NCI-H510A treated with DMSO at 0.1 percent for 48 hours (cell line): ENCODE measurements around the gene WDR59.

Experiments
- DNase-seq: peaks from one replicate; lab custom pipeline; 2025; lab: John Stamatoyannopoulos, UW

WDR59 gene

GRCh38 chr16:74903901-74904678 lies 80.8 kb downstream of the WDR59 start:
- DNase-seq, result no peak

- DNase-seq, result no peak
Measured at GRCh38 chr16:74903120-74903519, 81.8 kb downstream of the WDR59 start.

DNA sequence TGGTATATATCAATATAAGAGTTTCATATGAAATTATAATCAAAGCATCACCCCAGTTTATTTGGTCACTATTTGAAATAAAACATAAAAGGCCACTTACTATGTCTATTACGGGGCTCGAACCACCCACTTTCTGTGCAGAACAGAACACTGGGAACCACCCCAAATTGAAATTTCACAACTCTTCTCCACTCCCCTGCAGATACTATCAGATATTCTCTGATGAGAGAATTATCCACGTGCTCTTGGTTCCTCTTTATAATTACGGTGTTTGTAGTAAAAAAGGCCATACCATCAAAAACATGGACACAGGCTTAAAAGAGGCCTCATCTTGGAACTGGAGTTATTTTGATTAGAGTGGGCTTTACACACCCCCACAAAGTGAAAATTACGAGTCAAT lies 82.8 kb downstream of the WDR59 start:
- no peak for DNase-seq

GRCh38 chr16:74901606-74902005 lies 83.3 kb downstream of the WDR59 start:
- DNase-seq, result no peak

DNA sequence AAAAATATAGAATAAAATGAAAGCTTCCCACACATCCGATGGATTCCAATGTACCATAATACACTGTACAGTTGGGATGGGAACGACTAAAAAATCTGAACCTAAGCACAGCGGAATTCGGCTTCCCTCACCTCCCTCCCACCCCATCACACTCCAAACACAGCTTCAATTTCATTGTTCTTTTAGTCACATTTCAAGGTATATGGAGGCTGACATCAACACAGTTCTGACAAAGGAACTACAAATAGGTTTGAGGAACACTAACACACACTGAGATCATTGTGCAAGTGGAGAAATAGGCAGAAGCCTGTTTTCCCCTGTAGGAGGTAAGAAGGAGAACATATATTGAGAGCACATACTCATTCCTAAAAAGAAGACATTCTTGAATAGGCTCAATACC lies 85.1 kb downstream of the WDR59 start:
- no peak for DNase-seq

DNA sequence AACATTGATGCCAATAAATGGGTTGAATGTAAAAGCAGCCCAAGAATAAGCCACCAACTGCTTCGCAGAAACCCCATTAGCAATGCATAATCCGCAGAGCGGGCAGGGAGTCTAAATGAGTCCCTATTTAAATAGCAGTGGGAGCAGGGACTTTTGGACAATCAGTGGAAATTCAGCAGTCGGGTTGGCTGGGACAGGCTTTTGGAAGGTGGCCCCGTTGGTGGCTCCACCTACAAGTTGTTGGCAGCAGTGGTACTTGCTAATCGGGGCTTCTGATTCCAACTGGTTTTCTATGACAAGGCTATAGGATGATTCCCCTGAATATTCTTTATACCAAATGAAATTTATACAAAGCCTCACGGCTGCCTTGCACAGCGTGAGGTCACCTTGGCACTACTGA lies 86.3 kb downstream of the WDR59 start:
- DNase-seq, result no peak

GRCh38 chr16:74896389-74897370 lies 88.2 kb downstream of the WDR59 start:
- no peak for DNase-seq

DNA sequence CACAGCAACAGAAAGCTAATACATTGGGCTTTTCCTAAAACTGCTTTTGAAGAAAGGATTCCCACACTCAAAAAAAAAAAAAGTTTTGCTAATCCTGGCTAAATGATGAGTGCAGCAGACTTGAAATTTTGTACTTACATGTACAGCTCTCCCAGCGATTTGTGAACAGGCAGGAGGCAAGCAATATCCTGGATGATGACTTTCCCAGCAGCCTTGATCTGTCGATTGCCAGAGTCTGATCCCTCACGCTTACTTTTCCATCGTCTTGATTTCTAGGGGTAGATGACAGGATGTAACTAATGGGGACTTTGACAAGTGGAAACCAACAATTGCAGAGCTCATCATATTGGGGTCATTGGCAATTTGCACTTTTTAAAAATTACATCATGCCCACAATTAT lies 91.4 kb downstream of the WDR59 start:
- no peak for DNase-seq

DNA sequence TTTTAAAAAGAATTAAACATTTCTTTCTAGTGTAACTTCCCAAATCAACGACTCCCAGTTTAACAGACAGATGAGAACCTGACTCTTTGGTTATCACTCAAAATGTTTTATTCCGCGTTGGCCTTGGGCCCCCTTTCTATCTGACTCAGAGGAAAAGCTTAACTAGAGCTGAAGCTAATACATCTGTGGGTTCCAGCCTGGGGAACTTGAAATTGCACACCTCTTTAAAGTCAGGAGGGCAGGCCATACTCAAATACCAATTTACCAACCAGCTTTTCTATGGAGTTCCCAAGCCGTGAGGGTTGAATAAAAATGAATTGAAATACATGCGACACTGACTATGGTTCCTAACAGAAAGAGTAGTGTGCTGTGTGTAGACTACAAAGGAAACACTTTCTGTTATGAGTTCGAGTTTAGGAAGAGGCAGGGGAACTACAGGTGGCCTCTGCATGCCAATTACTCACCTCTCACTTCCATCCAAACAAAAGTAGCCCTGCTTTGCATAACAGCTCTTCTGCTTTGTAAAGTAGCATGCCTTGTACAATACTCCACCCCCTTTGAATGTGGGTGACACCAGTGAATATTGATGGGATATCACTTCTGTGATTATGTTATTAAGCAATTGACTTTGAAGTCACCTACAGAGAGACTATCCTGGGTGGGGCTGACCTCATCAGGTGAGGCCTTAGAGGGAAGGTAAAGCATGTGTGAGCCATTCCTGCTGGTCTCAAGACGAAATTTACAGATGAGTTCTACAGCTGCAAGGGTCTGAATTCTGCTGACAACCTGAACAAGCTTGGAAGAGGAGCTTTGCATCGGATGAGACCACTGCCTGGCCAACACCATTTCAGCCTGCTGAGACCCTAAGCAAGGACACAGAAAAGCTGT lies 92.1 kb downstream of the WDR59 start:
- DNase-seq, result no peak

DNA sequence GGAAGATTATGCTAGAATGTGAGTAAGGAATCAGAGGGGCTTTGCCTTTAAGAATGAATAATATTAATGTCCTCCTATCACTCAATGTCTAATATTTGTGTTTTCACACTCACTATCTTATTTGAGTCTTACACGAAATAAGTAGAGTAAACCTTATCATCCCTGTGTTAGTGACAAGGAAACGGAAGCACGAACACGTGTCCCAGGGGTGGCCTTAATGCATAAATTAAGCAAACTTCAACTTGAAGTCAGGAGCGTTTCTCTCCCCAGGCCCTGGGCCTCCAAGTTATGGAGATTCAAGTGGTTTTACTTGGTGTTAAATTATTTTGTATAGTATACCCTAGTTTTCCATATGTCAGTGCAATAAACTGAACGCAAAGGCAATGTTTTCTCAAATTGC lies 96.0 kb downstream of the WDR59 start:
- no peak for DNase-seq

GRCh38 chr16:74888232-74888862 lies 96.6 kb downstream of the WDR59 start:
- DNase-seq, result no peak

DNA sequence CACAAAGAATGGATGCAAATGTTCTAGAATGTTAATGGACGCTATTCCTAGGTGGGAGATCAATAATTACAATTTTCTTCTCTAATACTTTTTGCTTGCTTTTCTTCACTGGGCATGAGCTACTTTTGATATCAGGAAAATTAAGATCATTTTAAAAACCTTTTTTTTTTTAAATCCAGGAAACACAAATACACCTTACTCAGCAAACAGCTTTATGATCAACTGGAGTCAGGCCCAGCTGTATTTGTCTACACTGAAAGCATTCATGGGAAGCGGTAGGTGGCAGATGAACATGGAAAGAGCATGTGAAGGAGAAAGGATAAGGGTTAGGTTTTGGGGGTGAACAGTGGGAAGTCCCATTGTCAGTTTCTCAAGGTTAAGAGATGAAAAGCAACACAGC lies 97.8 kb downstream of the WDR59 start:
- no peak for DNase-seq

DNA sequence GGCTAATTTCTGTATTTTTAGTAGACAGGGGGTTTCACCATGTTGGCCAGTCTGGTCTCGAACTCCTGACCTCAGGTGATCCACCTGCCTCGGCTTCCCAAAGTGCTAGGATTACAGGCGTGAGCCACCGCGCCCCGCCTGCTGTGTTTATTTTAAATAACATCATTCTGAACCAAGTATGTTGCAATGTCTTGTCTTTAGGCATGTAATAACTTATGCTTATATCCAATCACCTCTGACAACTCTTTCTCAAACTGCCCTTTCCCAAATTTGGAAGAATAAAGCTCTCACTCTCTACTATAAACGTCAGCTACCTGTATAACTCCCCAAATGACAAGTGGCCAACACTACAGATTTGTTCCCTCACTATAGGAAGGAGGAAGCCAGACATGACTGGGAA lies 107.2 kb downstream of the WDR59 start:
- no peak for DNase-seq

DNA sequence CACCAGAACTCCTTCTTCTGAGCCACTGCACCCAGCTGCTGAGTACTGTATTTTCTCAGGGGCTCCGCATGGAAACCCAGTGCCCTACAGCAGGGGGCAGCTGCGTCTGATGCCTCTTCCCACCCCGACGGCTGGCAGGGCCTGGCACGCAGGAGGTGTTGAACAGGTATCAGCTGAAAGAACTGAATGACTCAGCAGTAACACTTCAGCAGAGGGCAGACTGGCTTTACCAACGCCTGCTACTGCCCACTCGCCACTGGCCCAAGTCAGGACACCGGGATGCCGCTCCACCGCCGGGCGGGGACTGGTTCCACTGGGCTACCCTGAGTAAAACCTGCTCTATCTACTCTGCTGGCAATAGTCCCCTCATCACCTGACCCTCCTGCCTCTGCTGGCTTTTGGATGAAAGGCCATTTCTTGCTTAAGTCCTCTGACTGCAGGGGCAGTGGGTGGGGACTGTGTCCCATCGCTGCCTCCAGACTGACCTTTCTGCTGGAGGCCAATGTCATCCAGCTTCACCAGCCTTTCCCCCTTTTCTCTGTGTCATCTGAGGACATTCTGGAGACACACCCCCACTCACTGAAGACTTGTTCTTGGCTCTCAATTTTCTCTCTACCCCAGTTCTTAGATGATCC lies 109.9 kb downstream of the WDR59 start:
- DNase-seq, result no peak

DNA sequence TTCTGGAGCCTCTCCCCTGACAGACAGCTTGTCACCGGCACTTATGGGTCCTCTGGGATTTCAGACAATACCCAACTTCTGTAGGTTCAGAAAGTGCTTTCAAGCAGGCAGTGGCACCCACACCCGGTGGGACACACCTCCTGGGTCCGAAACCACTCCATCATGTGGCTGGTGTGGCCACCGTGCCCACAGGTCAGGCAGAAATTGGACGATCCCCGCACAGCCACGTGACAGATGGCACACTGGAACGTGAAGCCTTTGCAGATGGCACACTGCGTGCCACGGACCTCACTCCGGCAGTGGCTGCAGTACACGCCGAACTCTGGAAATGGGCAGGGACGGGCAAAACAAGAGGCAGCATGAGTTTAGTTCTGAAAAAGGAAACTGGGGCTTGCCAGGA lies 110.8 kb downstream of the WDR59 start:
- no peak for DNase-seq

GRCh38 chr16:74872302-74872701 lies 112.6 kb downstream of the WDR59 start:
- no peak for DNase-seq

GRCh38 chr16:74871608-74872007 lies 113.3 kb downstream of the WDR59 start:
- no peak for DNase-seq

DNA sequence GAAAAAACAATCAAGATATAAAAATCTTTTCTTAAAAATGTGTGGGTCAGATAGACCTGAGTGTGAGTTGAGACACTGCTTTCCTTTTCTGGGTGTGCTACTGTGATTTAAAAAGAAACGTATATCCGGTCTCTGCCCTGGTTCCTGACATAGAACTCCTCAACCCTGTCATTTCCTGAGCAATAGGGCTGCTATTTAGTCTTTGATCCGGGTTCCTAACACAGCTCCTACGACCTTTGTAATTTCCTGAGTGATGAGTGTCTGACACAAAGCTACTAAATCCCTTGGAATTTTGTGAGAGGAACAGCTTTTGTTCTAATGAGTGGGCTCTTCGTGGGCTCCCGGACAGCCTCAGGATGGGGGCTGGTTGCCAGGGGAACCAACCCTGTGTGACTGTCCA lies 116.4 kb downstream of the WDR59 start:
- no peak for DNase-seq

- no peak for DNase-seq
Measured at GRCh38 chr16:74868035-74868434, 116.9 kb downstream of the WDR59 start.

- DNase-seq, result no peak
Measured at GRCh38 chr16:74867281-74867849, 117.6 kb downstream of the WDR59 start.
